Tibial nerve (tissue), 4 donors: ENCODE measurements around the gene GPHN. TPM values are rescaled to one million over a fixed set of nuclear protein-coding genes. Genes with fewer than 3 reads are reported as not detected.

Source experiments
- DNase-seq, 2 donors: peaks; one replicate each; pipeline ENCODE4 v3.0.0-alpha.2; 2019; ENCODE audit warnings: low spot score in 2 of 2
- H3K27ac ChIP-seq, 4 donors: fragments of 200-600 bp; sonication (generic) in 3 of 4; one replicate each; pipeline ENCODE4 v1.5.1; 2017 to 2019; ENCODE audit warnings: mild to moderate bottlenecking in 1 of 4
- H3K27me3 ChIP-seq, 2 donors: fragments of 200-600 bp; sonication (generic) in 1 of 2; one replicate each; pipeline versions ENCODE4 v1.5.1 to v1.6.0; 2017 to 2019
- H3K36me3 ChIP-seq, 3 donors: fragments of 200-600 bp; sonication (generic); one replicate each; pipeline ENCODE4 v1.5.1; 2018 to 2019
- H3K4me1 ChIP-seq, 4 donors: fragments of 200-600 bp; sonication (generic) in 3 of 4; one replicate each; pipeline ENCODE4 v1.5.1; 2017 to 2019
- H3K4me3 ChIP-seq, 4 donors: fragments of 200-600 bp; sonication (generic) in 3 of 4; one replicate each; pipeline ENCODE4 v1.5.1; 2017 to 2019; ENCODE audit warnings: mild to moderate bottlenecking in 1 of 4, moderate library complexity in 1 of 4
- H3K9me3 ChIP-seq, 4 donors: fragments of 200-600 bp; sonication (generic) in 3 of 4; one replicate each; pipeline ENCODE4 v1.5.1; 2017 to 2019
- EP300 ChIP-seq, 2 donors: sonication (generic); formaldehyde crosslinking; IDR thresholded peaks; one replicate each; pipeline ENCODE4 v1.6.1; 2017; ENCODE audit warnings: antibody characterized with exemption in 2 of 2, mild to moderate bottlenecking in 1 of 2
- POLR2A ChIP-seq, 2 donors: fragments of 450-650 bp; IDR thresholded peaks; one replicate each; pipeline ENCODE4 v1.6.1; 2017; ENCODE audit warnings: antibody characterized with exemption in 2 of 2, mild to moderate bottlenecking in 2 of 2, moderate library complexity in 2 of 2
- WGBS, 2 donors: methylation state at CpG; one replicate each; pipeline ENCODE4 v1.1.5; 2018; 5-methylcytosine and 5-hydroxymethylcytosine counted together
- total RNA-seq, 4 donors: library from RNA; depleted of rRNA; stranded (reverse); fragments of >200 nt; gene quantifications; one replicate each; pipeline ENCODE4 v1.1.0, GENCODE V29; 2016
- TF ChIP-seq, protein P1 (sequence below), 5 experiments: fragments of 200-600 bp in 3 of 5; fragments of 450-650 bp in 2 of 5; sonication (generic) in 3 of 5; IDR thresholded peaks; one replicate each; pipeline ENCODE4 v1.5.1; 2016 to 2019; ENCODE audit warnings: antibody characterized with exemption in 5 of 5, mild to moderate bottlenecking in 3 of 5, moderate library complexity in 2 of 5

Gene GPHN
- 10 to 100 TPM; 16.3 to 73.0 (median 36.8) TPM for total RNA-seq

DNA sequence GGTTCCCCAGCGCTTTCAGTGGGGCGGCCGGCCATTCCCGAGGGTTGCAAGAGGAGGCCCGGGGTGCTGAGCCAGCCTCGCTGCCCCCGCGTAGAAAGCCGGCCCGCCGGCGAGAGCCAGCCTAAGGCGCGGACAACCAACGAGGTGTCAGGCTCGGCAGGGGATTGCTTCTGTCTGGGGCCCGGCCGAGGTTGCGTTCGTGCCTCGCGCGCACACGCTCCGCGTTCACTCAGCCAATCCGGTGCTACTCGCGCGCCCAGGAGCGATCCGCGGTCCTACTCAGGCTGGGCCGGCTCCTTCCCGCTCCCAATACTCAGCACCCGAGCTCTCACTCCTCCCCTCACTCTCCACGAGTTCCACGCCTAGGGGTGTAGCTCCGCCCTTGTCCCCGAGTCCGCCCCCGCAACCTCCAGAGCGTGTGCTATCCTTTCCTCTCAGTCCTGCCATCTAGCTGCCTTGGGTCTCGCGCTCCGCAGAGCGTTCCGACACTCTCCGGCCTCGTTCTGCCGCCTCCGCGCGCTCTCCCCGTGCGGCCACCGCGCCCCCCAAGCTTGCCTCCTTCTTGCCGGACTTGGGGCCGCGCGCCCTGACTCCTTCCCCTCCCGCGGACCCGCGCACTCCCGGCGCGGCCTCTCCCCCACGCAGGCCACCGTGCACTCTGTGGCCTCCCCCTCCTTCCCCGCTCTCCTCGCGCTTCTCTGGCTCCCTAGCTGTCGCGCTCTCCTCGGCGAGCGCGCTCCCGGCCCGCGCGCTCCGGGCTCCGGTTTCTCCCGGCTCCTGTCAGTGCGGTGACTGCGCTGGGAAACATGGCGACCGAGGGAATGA is at the start of gene GPHN:
TSS of gene GPHN (plus strand) at position 426 of the 825 bp plus-strand sequence.
- Histone ChIP-seq H3K27me3 (no peaks in the 10 kb centered on the region), H3K4me3 (peak within 1 kb of the TSS; percentile 60 to 93 (median 82)), H3K4me1 (peaks cover 0 to 21% (median 3%) of the 10 kb centered on the region in 4 donors), H3K27ac (peak within 1 kb of the TSS; percentile 79 to 93 (median 86)), H3K36me3 (no peaks in the 10 kb centered on the region), H3K9me3 (no peaks in the 10 kb centered on the region)
- TF ChIP-seq EP300 (IDR thresholded peaks at IDR 0.05) (peak; percentile 45 to 96), POLR2A (IDR thresholded peaks at IDR 0.05) (peak; percentile 56 to 82)
- TF ChIP-seq, protein P1, sequence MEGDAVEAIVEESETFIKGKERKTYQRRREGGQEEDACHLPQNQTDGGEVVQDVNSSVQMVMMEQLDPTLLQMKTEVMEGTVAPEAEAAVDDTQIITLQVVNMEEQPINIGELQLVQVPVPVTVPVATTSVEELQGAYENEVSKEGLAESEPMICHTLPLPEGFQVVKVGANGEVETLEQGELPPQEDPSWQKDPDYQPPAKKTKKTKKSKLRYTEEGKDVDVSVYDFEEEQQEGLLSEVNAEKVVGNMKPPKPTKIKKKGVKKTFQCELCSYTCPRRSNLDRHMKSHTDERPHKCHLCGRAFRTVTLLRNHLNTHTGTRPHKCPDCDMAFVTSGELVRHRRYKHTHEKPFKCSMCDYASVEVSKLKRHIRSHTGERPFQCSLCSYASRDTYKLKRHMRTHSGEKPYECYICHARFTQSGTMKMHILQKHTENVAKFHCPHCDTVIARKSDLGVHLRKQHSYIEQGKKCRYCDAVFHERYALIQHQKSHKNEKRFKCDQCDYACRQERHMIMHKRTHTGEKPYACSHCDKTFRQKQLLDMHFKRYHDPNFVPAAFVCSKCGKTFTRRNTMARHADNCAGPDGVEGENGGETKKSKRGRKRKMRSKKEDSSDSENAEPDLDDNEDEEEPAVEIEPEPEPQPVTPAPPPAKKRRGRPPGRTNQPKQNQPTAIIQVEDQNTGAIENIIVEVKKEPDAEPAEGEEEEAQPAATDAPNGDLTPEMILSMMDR (IDR thresholded peaks at IDR 0.05): peak in 3 of 5 experiments; percentile 26 to 60 (median 52)
- WGBS, 2 donors: 0 to 1% methylated on average over 69 to 78 of the region's 91 CpGs
- peak; percentile 88 to 91 for DNase-seq

DNA sequence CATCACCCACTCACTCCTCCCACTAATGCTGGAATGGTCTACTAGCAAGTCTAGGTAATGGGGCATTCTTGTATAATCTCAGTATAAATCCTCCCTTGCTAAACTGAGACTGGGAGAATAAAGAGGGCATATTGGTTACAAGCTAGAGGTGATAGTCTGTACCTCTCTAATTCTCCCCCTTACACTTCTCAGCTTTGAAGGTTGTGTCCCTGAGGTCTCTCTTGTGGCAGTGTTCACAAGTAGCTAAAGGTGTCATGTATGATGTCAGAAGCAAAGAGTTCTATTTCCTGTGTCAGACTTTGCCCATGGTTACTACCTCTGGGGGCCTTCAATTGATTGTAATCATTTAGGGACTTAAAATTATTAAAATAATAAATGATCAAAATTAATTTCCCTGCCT is 48.3 kb upstream of the GPHN start:
- H3K4me1 ChIP-seq: no peaks in the 10 kb centered on the region
- no peak overlapping the region for H3K27ac ChIP-seq
- H3K36me3 ChIP-seq: no peaks in the 10 kb centered on the region
- no peak overlapping the region for H3K4me3 ChIP-seq
- TF ChIP-seq EP300 (IDR thresholded peaks at IDR 0.05): no peak
- TF ChIP-seq, protein P1 (IDR thresholded peaks at IDR 0.05): no peak
- TF ChIP-seq POLR2A (IDR thresholded peaks at IDR 0.05): no peak
- no peak for DNase-seq
- no peaks in the 10 kb centered on the region for H3K9me3 ChIP-seq
- H3K27me3 ChIP-seq: no peaks in the 10 kb centered on the region

DNA sequence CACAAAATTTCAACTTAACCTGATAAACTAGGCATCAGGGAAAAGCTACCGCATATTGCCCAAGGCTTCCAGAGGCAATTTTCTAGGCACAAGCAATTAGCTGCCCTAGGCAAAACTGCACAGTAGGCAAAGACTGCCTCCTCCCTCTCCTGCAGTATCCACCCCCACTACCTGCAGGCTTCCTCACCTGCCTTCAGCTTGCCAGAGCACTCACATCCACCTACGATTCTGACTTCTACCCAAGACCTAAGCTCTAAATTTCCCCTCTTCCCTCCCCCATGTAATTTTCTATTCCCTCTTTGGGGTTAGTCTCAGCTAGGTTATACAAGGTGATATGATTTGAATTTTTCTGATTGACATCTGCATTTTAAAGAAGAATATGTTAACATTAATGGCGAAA is 43.7 kb upstream of the GPHN start:
- Histone ChIP-seq H3K36me3 (no peaks in the 10 kb centered on the region), H3K27ac (no peak overlapping the region), H3K4me1 (no peaks in the 10 kb centered on the region), H3K4me3 (no peak overlapping the region), H3K9me3 (no peaks in the 10 kb centered on the region), H3K27me3 (no peaks in the 10 kb centered on the region)
- 93 to 95% methylated on average over 3 of the region's 3 CpGs for WGBS, 2 donors
- no peak for DNase-seq
- TF ChIP-seq POLR2A (IDR thresholded peaks at IDR 0.05) (no peak), EP300 (IDR thresholded peaks at IDR 0.05) (no peak)
- TF ChIP-seq, protein P1 (IDR thresholded peaks at IDR 0.05): no peak

DNA sequence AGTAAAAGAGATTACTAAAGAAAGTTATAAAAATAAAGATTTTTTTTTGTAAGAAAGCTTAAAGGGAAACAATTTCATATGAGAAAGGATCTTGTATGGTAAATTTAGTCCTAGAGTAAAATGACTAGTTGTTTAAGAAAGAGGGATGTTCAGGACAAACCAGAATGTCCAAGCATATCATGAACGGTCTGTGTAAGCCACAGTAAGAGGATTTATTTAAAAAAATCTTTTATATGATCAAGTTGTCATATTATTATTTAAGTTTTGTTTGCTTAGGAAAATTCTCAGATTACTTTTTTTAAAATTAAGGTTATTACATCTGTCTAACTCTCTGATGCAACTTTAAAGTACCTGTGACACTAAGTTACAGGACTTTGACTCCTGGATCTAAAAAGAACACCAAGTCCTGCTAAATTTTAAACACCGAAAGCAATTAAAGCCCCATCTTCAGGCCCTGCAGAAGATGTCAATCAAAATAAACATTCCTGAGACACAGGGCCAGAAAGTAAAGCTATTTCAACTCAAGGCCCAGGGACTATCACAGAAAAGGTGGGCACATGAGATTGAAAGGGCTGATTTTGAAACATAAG is 39.1 kb upstream of the GPHN start:
- no peak for DNase-seq
- no peaks in the 10 kb centered on the region for H3K4me1 ChIP-seq
- H3K27me3 ChIP-seq: no peaks in the 10 kb centered on the region
- H3K27ac ChIP-seq: no peak overlapping the region
- 89% methylated on average over 2 of the region's 2 CpGs for whole genome bisulfite sequencing, 2 donors
- H3K9me3 ChIP-seq: peaks cover 0 to 16% (median 0%) of the 10 kb centered on the region in 4 donors
- no peaks in the 10 kb centered on the region for H3K36me3 ChIP-seq
- TF ChIP-seq, protein P1 (IDR thresholded peaks at IDR 0.05): no peak
- TF ChIP-seq EP300 (IDR thresholded peaks at IDR 0.05) (no peak), POLR2A (IDR thresholded peaks at IDR 0.05) (no peak)
- no peak overlapping the region for H3K4me3 ChIP-seq

DNA sequence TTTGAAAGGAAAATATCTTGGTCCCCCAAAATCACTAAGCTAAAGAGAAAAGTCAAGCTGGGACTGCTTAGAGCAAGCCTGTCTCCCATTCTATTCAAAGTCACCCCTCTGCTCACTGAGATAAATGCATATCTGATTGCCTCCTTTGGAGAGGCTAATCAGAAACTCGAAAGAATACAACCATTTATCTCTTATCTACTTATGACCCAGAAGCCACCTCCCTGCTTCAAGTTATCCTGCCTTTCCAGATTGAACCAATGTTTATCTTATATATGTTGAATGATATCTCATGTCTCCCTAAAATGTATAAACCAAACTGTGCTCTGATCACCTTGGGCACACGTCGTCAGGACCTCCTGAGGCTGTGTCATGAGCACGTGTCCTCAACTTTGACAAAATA is 36.4 kb upstream of the GPHN start:
- 88 to 92% methylated on average over 4 of the region's 4 CpGs for WGBS, 2 donors
- Histone ChIP-seq H3K36me3 (no peaks in the 10 kb centered on the region), H3K27ac (no peak overlapping the region), H3K9me3 (peaks cover 0 to 16% (median 0%) of the 10 kb centered on the region in 4 donors), H3K4me3 (no peak overlapping the region), H3K4me1 (no peaks in the 10 kb centered on the region), H3K27me3 (no peaks in the 10 kb centered on the region)
- TF ChIP-seq POLR2A (IDR thresholded peaks at IDR 0.05) (no peak), EP300 (IDR thresholded peaks at IDR 0.05) (no peak)
- TF ChIP-seq, protein P1 (IDR thresholded peaks at IDR 0.05): no peak
- no peak for DNase-seq
